NCI-H187 (cell line): ENCODE data around the gene BAHCC1.

Experiments used
- DNase-seq, 2 experiments: peaks; one replicate each; lab custom pipeline; 2025; lab: John Stamatoyannopoulos, UW

Gene BAHCC1

DNA sequence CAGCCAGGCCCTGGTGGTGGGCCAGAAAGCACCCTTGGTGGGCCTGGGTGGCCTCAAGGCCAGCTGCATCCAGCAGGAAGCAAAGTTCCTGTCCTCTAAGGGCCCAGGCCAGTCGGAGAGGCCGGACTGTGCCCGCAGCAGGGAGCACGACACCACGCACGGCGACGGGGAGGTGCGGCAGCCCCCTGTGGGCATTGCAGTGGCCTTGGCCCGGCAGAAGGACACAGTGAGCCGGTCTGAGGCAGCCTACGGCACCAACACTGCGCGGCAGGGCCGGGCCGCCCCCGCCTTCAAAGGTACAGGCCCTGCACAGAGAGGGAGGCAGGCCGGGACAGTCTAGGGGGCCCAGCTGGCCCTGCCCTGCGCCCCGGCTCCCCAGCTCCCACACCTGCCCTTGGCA lies 48.0 kb downstream of the BAHCC1 start:
- DNase-seq, result no peak

GRCh38 chr17:81444610-81445339 lies 49.5 kb downstream of the BAHCC1 start:
- DNase-seq, result no peak

- DNase-seq, result no peak
Measured at GRCh38 chr17:81445642-81446503, 50.6 kb downstream of the BAHCC1 start.

- no peak for DNase-seq
Measured at GRCh38 chr17:81447331-81447933, 52.2 kb downstream of the BAHCC1 start.

- DNase-seq, result no peak
Measured at GRCh38 chr17:81448442-81448841, 53.2 kb downstream of the BAHCC1 start.

DNA sequence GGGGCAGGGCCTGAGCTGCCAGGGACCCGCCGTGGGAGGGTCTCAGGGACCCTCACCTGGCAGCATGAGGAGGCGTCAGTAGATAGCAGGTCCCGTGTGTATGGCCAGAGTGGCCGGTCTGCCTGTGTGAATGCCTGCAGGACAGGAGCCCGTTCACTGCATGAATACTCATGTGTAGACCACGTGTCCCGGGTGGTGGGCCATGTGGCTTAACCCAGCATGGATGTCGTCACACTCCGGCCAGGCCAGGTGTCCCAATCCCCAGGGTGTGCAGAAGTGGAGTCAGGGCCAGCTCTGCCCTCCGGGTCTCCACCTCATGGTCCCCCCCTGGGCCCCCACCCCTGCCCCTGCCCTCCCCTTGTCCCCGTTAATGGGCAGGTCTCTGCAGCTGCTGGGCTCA lies 53.7 kb downstream of the BAHCC1 start:
- no peak for DNase-seq

DNA sequence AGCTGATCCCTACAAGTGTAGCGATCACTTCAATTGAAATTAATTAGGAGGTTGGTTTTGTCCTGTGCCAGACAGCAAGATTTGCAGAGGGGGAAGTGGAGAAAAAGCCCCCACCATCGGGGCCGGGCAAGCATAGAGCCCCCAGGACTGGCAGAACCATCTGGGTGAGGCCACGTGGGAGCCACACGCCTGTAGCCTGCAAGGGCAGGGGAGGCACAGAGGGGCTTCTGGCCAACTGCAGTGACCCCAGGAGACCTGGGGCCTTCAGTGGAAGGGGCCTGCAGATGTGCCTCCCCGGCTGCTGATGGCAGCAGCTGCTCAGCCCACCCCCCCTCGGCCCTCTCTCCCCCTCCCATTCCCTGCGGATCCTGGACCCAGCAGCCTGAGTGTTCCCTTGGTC lies 54.1 kb downstream of the BAHCC1 start:
- no peak for DNase-seq

DNA sequence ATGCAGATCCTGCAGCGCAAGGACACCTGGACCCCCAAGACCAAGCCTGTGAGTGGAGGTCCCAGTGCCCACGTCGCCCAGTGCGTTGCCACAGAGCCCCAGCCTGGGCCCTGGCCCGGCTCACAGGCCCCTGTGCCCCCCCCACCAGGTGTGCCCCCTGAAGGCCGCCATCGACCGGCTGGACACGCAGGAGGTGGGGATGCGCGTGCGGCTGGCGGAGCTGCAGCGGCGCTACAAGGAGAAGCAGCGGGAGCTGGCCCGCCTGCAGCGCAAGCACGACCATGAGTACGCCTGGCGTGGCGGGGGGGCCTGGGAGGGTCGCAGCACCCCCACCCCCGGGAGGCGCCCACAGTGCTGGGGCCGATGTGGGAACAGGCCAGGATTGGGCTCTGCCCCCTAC lies 56.6 kb downstream of the BAHCC1 start:
- no peak for DNase-seq

DNA sequence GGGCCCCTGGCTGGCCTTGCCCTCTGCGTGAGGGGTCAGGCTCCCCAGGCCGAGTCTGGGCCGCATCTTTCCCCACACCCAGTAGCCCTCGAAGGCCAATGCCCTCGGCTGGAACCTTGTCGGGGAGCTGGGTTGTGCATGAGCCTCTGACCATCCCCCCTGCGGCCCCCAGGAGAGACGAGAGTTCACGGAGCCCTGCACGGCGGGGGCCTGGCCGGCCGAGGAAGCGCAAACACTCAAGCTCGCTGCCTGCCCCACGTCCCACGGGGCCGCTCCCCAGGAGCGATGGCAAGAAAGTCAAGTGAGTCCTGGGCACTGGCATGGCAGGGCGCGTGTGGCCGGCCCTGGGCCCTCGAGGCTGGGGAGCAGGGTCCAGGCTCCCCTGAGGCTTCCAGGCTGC lies 57.3 kb downstream of the BAHCC1 start:
- no peak for DNase-seq

GRCh38 chr17:81453076-81453475 lies 57.8 kb downstream of the BAHCC1 start:
- peak; percentile 52 to 85 for DNase-seq

- no peak for DNase-seq
Measured at GRCh38 chr17:81453712-81454111, 58.5 kb downstream of the BAHCC1 start.

- DNase-seq, result no peak
Measured at GRCh38 chr17:81454473-81454872, 59.2 kb downstream of the BAHCC1 start.

- DNase-seq, result no peak
Measured at GRCh38 chr17:81455387-81455786, 60.1 kb downstream of the BAHCC1 start.

DNA sequence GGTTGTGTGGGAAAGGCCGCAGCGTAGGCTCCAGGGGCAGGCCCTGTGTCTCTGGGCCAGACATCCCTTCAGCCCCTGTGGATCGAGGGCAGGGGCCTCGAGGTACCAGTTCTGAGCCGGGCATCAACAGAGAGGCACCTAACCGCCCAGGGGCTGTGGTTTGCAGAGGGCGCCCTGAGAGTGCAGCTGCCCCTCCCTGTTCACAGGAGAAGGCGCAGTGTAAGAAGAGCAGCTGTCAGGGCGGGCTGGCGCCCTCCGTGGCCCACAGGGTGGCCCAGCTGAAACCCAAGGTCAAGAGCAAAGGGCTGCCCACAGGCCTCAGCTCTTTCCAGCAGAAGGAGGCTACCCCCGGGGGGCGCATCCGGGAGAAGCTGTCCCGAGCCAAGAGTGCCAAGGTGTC lies 60.8 kb downstream of the BAHCC1 start:
- DNase-seq, result no peak

GRCh38 chr17:81456798-81457197 lies 61.5 kb downstream of the BAHCC1 start:
- DNase-seq, result no peak

DNA sequence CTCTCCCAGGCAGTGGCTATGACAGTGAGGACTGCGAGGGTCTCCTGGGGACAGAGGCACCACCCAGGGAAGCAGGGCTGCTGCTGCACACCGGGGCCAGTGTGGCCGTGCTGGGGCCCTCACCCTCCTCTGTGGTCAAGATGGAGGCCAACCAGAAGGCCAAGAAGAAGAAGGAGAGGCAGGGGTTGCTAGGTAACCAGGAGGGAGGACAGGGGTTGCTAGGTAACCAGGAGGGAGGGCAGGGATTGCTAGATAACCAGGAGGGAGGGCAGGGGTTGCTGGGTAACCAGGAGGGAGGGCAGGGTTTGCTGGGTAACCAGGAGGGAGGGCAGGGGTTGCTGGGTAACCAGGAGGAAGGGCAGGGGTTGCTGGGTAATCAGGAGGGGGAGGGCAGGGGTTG lies 62.1 kb downstream of the BAHCC1 start:
- no peak for DNase-seq

DNA sequence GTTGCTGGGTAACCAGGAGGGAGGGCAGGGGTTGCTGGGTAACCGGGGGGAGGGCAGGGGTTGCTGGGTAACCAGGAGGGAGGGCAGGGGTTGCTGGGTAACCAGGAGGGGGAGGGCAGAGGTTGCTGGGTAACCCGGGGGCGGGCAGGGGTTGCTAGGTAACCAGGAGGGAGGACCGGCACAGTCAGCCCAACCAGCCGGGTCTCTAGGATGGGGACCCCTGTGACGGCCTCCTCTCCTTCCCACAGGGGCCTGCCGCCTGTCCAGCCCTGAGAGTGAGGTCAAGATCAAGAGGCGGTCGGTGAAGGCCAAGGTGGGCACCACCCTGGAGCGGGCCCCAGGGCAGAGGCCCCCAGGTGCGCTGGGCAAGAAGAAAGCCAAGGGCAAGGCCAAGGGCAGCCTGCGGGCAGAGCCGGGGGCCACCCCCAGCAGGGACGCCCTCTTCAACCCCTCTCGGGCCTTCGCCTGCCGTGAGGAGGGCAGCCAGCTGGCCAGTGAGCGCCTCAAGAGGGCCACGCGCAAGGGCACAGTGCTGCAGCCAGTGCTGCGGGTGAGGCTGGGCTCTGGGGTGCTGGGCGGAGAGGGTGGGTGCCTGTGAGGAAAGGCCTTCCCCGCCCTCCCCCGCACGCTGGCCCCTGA lies 62.8 kb downstream of the BAHCC1 start:
- DNase-seq, result no peak

GRCh38 chr17:81458628-81459027 lies 63.4 kb downstream of the BAHCC1 start:
- no peak for DNase-seq

- no peak for DNase-seq
Measured at GRCh38 chr17:81459224-81459623, 64.0 kb downstream of the BAHCC1 start.

DNA sequence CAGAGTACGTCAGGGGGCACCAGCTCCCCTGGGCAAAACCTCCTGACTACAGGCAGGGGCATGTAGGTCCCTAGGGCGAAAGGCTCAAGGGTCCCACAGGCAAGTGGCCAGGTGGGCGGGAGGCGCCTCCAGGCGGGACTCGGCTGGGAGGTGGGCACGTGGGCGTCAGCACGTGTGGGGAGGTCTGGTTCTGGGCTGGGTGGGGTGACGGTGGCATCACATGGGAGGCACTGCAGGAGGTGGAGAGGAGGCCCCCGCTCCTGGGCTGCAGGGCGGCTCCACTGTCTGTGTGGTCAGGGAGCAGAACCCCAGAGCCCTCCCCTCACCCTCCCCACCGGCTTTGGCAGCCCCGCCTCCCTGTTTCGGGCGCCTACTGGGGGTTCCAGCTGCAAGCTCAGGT lies 64.6 kb downstream of the BAHCC1 start:
- no peak for DNase-seq

- DNase-seq, result no peak
Measured at GRCh38 chr17:81460856-81461460, 65.7 kb downstream of the BAHCC1 start.
